K562 (cell line): Measurements from ENCODE around the gene ARMC12. TPM values are rescaled to one million over a fixed set of nuclear protein-coding genes. Genes with fewer than 3 reads are reported as not detected.

ENCODE experiments used
- CHD2 ChIP-seq: IDR thresholded peaks from 2 replicates; pipeline ENCODE4 v1.6.1; 2011; ENCODE audit warnings: low read depth, low read length
- DPF2 ChIP-seq: fragments of 450-650 bp; IDR thresholded peaks from 2 replicates; pipeline ENCODE4 v1.6.1; 2016
- FOXA1 ChIP-seq: fragments of 450-650 bp; IDR thresholded peaks from 2 replicates; pipeline ENCODE4 v1.6.1; 2016; ENCODE audit warnings: mild to moderate bottlenecking, borderline replicate concordance
- FOXJ3 ChIP-seq: sonication (generic); formaldehyde crosslinking; IDR thresholded peaks from 2 replicates; pipeline ENCODE4 v1.4.0; 2020; ENCODE audit warnings: mild to moderate bottlenecking, missing genetic modification reagents
- NFIC ChIP-seq: fragments of 450-650 bp; IDR thresholded peaks from 2 replicates; pipeline ENCODE4 v1.6.1; 2017; ENCODE audit warnings: mild to moderate bottlenecking, inconsistent platforms
- RB1 ChIP-seq: fragments of 450-650 bp; IDR thresholded peaks from 2 replicates; pipeline ENCODE4 v1.6.1; 2017; ENCODE audit warnings: low read depth, mild to moderate bottlenecking
- RBM22 ChIP-seq: fragments of 200-400 bp; formaldehyde crosslinking; IDR thresholded peaks from 2 replicates; pipeline ENCODE4 v1.6.1; 2018; ENCODE audit warnings: low read length, low read depth; ENCODE audit not compliant: poor library complexity, severe bottlenecking
- RNF2 ChIP-seq: sonication (generic); IDR thresholded peaks from 2 replicates; pipeline ENCODE4 v1.6.1; 2016
- SAFB ChIP-seq: fragments of 200-400 bp; formaldehyde crosslinking; IDR thresholded peaks from 2 replicates; pipeline ENCODE4 v1.6.1; 2017; ENCODE audit warnings: low read depth, low read length, borderline replicate concordance
- SP1 ChIP-seq: sonication (generic); formaldehyde crosslinking; IDR thresholded peaks from 2 replicates; pipeline ENCODE4 v1.8.1; 2022; ENCODE audit warnings: mild to moderate bottlenecking, missing genetic modification reagents
- SUPT5H ChIP-seq: fragments of 450-650 bp; IDR thresholded peaks from 2 replicates; pipeline ENCODE4 v1.6.1; 2016
- TOE1 ChIP-seq, 2 experiments: fragments of 450-650 bp in 1 of 2; sonication (generic) in 1 of 2; formaldehyde crosslinking in 1 of 2; IDR thresholded peaks; 2 replicates each; pipeline versions ENCODE4 v1.7.1 to v1.8.0; 2016 to 2022; ENCODE audit warnings: borderline replicate concordance in 2 of 2, mild to moderate bottlenecking in 2 of 2, antibody characterized with exemption in 1 of 2, inconsistent platforms in 1 of 2, low read depth in 1 of 2, missing genetic modification reagents in 1 of 2, moderate library complexity in 1 of 2
- ZBTB43 ChIP-seq: sonication (generic); formaldehyde crosslinking; IDR thresholded peaks from 2 replicates; pipeline ENCODE4 v1.8.0; 2023; ENCODE audit warnings: mild to moderate bottlenecking, missing genetic modification reagents
- ZNF197 ChIP-seq: fragments of 200-800 bp; sonication (Bioruptor generic); IDR thresholded peaks from 2 replicates; pipeline ENCODE4 v1.6.1; 2016; ENCODE audit warnings: low read depth, missing genetic modification characterization, missing compliant biosample characterization
- ZNF592 ChIP-seq: fragments of 450-650 bp; IDR thresholded peaks from 2 replicates; pipeline ENCODE4 v1.6.1; 2017; ENCODE audit warnings: antibody characterized with exemption, mild to moderate bottlenecking
- polyA plus RNA-seq, 8 experiments: library from polyadenylated mRNA; depleted of rRNA in 4 of 8; stranded (reverse) in 5 of 8; unstranded in 3 of 8; fragments of >200 nt; fragmentation: Nextera tagmentation in 2 of 8; fragmentation: Illumina TruSeq in 1 of 8; extraction: Ambion mirVana in 2 of 8; extraction: Trizol in 1 of 8; gene quantifications; 2 replicates each; pipeline versions ENCODE4 v1.2.1 to v1.2.3, GENCODE V29; 2011 to 2014; ENCODE audit warnings: inconsistent platforms in 1 of 8, missing spikeins in 1 of 8
- total RNA-seq, 7 experiments: library from RNA; depleted of rRNA in 6 of 7; stranded (reverse); fragments of >200 nt in 6 of 7; fragmentation: Illumina TruSeq in 2 of 7; extraction: Trizol in 2 of 7; gene quantifications; 2 replicates each; pipeline versions ENCODE4 v1.2.1 to v1.2.3, GENCODE V29; 2011 to 2021; ENCODE audit warnings: low replicate concordance in 1 of 7
- TF ChIP-seq, protein P1 (sequence below): sonication (generic); formaldehyde crosslinking; IDR thresholded peaks from 2 replicates; pipeline ENCODE4 v1.8.0; 2023; ENCODE audit warnings: mild to moderate bottlenecking, missing genetic modification reagents
- TF ChIP-seq, protein P2 (sequence below): fragments of 450-650 bp; IDR thresholded peaks from 2 replicates; pipeline ENCODE4 v1.6.1; 2016; ENCODE audit warnings: antibody characterized with exemption

The ARMC12 gene
- total and polyA plus RNA-seq, 9 of the 15 experiments (the other 6 are each of a cell fraction or from before 2014, with no cell fraction given) = 0.09 to 0.58 (median 0.31) TPM; not detected in 3

- TF ChIP-seq, protein P1, sequence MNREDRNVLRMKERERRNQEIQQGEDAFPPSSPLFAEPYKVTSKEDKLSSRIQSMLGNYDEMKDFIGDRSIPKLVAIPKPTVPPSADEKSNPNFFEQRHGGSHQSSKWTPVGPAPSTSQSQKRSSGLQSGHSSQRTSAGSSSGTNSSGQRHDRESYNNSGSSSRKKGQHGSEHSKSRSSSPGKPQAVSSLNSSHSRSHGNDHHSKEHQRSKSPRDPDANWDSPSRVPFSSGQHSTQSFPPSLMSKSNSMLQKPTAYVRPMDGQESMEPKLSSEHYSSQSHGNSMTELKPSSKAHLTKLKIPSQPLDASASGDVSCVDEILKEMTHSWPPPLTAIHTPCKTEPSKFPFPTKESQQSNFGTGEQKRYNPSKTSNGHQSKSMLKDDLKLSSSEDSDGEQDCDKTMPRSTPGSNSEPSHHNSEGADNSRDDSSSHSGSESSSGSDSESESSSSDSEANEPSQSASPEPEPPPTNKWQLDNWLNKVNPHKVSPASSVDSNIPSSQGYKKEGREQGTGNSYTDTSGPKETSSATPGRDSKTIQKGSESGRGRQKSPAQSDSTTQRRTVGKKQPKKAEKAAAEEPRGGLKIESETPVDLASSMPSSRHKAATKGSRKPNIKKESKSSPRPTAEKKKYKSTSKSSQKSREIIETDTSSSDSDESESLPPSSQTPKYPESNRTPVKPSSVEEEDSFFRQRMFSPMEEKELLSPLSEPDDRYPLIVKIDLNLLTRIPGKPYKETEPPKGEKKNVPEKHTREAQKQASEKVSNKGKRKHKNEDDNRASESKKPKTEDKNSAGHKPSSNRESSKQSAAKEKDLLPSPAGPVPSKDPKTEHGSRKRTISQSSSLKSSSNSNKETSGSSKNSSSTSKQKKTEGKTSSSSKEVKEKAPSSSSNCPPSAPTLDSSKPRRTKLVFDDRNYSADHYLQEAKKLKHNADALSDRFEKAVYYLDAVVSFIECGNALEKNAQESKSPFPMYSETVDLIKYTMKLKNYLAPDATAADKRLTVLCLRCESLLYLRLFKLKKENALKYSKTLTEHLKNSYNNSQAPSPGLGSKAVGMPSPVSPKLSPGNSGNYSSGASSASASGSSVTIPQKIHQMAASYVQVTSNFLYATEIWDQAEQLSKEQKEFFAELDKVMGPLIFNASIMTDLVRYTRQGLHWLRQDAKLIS (CRISPR knock-in tag) = peak; percentile 84; the same call in 1 of the 2 replicates
- TF ChIP-seq, protein P2, sequence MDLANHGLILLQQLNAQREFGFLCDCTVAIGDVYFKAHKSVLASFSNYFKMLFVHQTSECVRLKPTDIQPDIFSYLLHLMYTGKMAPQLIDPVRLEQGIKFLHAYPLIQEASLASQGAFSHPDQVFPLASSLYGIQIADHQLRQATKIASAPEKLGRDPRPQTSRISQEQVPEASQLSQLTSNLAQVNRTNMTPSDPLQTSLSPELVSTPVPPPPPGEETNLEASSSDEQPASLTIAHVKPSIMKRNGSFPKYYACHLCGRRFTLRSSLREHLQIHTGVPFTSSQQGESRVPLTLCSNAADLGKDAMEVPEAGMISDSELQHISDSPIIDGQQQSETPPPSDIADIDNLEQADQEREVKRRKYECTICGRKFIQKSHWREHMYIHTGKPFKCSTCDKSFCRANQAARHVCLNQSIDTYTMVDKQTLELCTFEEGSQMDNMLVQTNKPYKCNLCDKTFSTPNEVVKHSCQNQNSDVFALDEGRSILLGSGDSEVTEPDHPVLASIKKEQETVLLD = peak; percentile 70
- peak; percentile 79 for TF ChIP-seq SUPT5H
- TF ChIP-seq NFIC = peak; percentile 49
- TF ChIP-seq TOE1 (IDR thresholded peaks at IDR 0.05; ENCODE audit: borderline replicate concordance) = peak; percentile 87
- TF ChIP-seq TOE1 (CRISPR knock-in tag; IDR thresholded peaks at IDR 0.05; ENCODE audit: borderline replicate concordance, low read depth) = no peak
- peak; percentile 67 for TF ChIP-seq CHD2
- TF ChIP-seq SP1 (CRISPR knock-in tag) = peak; percentile 53; the same call in 1 of the 2 replicates
- TF ChIP-seq FOXJ3 (CRISPR knock-in tag) = no peak
- peak; percentile 59; the same call in 1 of the 2 replicates for TF ChIP-seq RB1
- no peak for TF ChIP-seq FOXA1
- peak; percentile 97; the same call in 1 of the 2 replicates for TF ChIP-seq RNF2
- no peak for TF ChIP-seq ZBTB43 (CRISPR knock-in tag)
- peak; percentile 79 for TF ChIP-seq DPF2
- TF ChIP-seq ZNF592 = peak; percentile 76
- 0 out of 2 replicates have a peak, but pooled peaks have one; percentile 43 for TF ChIP-seq SAFB
- TF ChIP-seq RBM22 = no peak
- peak; percentile 75; the same call in 1 of the 2 replicates for TF ChIP-seq ZNF197 (CRISPR knock-in tag)
Observed at GRCh38 chr6:35731736-35732532, 4.9 kb upstream of the ARMC12 start (continued).
